ENCODE results near the gene SIRT6.
"Not testable (repeated sequence)": the region's sequence is repeated elsewhere in the genome, so short reads cannot be mapped to it uniquely, and the experiment has no call there.

The SIRT6 gene

GRCh38 chr19:4157164-4157563 is 25.2 kb downstream of the SIRT6 start:
- TF ChIP-seq, protein P1, sequence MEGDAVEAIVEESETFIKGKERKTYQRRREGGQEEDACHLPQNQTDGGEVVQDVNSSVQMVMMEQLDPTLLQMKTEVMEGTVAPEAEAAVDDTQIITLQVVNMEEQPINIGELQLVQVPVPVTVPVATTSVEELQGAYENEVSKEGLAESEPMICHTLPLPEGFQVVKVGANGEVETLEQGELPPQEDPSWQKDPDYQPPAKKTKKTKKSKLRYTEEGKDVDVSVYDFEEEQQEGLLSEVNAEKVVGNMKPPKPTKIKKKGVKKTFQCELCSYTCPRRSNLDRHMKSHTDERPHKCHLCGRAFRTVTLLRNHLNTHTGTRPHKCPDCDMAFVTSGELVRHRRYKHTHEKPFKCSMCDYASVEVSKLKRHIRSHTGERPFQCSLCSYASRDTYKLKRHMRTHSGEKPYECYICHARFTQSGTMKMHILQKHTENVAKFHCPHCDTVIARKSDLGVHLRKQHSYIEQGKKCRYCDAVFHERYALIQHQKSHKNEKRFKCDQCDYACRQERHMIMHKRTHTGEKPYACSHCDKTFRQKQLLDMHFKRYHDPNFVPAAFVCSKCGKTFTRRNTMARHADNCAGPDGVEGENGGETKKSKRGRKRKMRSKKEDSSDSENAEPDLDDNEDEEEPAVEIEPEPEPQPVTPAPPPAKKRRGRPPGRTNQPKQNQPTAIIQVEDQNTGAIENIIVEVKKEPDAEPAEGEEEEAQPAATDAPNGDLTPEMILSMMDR (IDR thresholded peaks at IDR 0.05; ENCODE audit: extremely low read depth, insufficient read depth, missing control alignments), result no peak
- no peak for DNase-seq (ENCODE audit: low spot score)
- in situ Hi-C loops (cut with MboI; ENCODE audit: low pct_unique_long_range_greater_than_20kb, low sequenced_read_pairs, unreplicated experiment), result no loop called here

GRCh38 chr19:4154571-4155312 is 27.6 kb downstream of the SIRT6 start:
- in situ Hi-C loops (cut with MboI; ENCODE audit: low pct_unique_long_range_greater_than_20kb, low sequenced_read_pairs, unreplicated experiment), result no loop called here

DNA sequence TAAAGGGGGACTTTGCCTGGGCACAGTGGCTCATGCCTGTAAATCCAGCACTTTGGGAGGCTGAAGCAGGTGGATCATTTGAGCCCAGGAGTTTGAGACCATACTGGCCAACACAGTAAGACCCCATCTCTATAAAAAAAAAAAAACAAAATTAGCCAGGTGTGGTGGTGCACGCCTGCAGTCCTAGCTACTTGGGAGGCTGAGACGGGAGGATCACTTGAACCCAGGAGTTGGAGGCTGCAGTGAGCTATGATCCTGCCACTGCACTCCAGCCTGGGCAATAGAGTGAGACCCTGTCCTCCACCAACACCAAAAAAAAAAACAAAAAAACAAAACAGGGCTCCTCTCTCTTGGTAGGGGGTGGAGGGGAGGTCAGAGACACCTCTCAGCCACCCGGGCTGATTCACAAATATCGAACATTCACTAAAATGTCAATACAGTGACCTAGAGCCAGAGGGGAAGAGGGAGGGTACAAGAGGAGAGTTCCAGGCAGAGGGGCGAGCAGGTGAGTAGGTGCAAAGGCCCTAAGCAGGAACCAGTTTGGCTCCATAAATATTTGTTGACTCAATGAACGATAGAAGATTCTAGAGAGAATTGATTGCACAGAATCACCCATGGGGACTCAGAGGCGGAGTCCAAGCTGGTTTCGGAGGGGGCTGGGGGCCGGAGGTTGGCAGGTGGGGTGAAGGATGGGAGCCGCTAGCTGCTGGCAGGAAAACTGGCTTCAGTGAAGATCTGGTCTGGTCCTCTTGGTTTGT is 29.9 kb downstream of the SIRT6 start:
- TF ChIP-seq, protein P1 (IDR thresholded peaks at IDR 0.05; ENCODE audit: extremely low read depth, insufficient read depth, missing control alignments), result no peak
- in situ Hi-C loops (cut with MboI; ENCODE audit: low pct_unique_long_range_greater_than_20kb, low sequenced_read_pairs, unreplicated experiment), result no loop called here
- no peak for DNase-seq (ENCODE audit: low spot score)

More at GRCh38 chr19:4154571-4155312, 27.6 kb downstream of the SIRT6 start:
- DNase-seq (ENCODE audit: low spot score), result no peak
- TF ChIP-seq, protein P1 (IDR thresholded peaks at IDR 0.05; ENCODE audit: extremely low read depth, insufficient read depth, missing control alignments), result no peak

DNA sequence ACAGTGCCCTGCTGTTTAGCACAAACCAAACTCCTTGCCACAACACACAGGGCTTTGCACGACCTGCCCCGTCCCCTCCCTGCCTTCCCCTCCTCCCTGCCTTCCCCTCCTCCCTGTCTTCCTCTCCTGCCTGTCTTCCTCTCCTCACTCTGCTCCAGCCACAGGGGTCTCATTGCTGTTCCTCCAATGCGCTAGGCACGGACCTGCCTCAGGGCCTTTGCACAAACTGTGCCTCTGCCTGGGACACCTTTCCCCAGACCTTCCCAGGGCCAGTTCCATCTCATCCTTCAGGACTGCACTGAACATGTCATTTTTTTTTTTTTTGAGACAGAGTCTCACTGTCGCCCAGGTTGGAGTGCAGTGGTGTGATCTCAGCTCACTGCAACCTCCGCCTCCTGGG is 30.7 kb downstream of the SIRT6 start:
- TF ChIP-seq, protein P1 (IDR thresholded peaks at IDR 0.05; ENCODE audit: extremely low read depth, insufficient read depth, missing control alignments), result no peak
- in situ Hi-C loops (cut with MboI; ENCODE audit: low pct_unique_long_range_greater_than_20kb, low sequenced_read_pairs, unreplicated experiment), result no loop called here
- no peak for DNase-seq (ENCODE audit: low spot score)

- in situ Hi-C loops (cut with MboI; ENCODE audit: low pct_unique_long_range_greater_than_20kb, low sequenced_read_pairs, unreplicated experiment), result no loop called here
- no peak for DNase-seq (ENCODE audit: low spot score)
- TF ChIP-seq, protein P1 (IDR thresholded peaks at IDR 0.05; ENCODE audit: extremely low read depth, insufficient read depth, missing control alignments), result no peak
Observed at GRCh38 chr19:4149518-4150288, 32.7 kb downstream of the SIRT6 start.

DNA sequence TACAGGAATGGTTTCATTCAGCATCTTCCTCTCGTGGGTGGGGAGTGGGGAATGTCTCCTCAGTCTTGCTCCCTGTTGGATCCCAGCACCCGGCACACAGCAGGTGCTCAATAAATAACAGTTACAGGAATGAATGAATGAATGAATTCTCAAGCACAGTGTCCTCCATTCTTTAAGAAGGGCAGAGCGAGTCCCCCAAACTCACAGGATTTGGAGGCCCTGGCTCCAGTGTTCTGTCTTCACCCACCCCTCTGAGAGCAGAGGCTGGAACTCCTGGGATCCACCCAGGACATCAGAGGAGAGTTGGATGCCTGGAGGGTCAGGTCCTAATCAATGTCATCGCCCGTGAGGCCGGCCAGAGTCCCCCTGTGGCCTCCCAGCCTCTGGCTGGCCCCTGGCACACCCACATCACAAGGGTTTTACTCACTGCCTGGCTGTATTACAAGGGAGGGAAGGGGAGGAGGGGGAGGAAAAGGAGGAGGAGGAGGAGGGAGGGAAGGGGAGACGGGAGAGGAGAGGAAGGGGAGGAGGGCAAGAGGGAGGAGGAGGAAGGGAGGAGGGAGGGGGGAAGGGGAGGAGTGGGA is 37.6 kb downstream of the SIRT6 start:
- in situ Hi-C loops (cut with MboI; ENCODE audit: low pct_unique_long_range_greater_than_20kb, low sequenced_read_pairs, unreplicated experiment), result no loop called here
- TF ChIP-seq, protein P1 (IDR thresholded peaks at IDR 0.05; ENCODE audit: extremely low read depth, insufficient read depth, missing control alignments), result no peak
- no peak for DNase-seq (ENCODE audit: low spot score)

GRCh38 chr19:4142916-4143315 is 39.4 kb downstream of the SIRT6 start:
- in situ Hi-C loops (cut with MboI; ENCODE audit: low pct_unique_long_range_greater_than_20kb, low sequenced_read_pairs, unreplicated experiment), result not testable (repeated sequence)

More at GRCh38 chr19:4142916-4143315, 39.4 kb downstream of the SIRT6 start:
- DNase-seq (ENCODE audit: low spot score), result not testable (repeated sequence)

Data from GM13977 (cell line).